Kidney (tissue), 14 donors: ENCODE data around the gene SPI1. TPM values are rescaled to one million over a fixed set of nuclear protein-coding genes. Genes with fewer than 3 reads are reported as not detected.

Experiments used
- DNase-seq, 5 donors: peaks; one replicate each; pipeline ENCODE4 v3.0.0-alpha.2; 2013 to 2020
- FAIRE-seq: peaks from 2 replicates; lab custom pipeline; 2012; peaks lifted over from hg19 to GRCh38; lab: Jason Lieb, UNC
- H3K27ac ChIP-seq, 2 donors: one replicate each; pipeline ENCODE4 v1.7.0; 2013; ENCODE audit warnings: low read depth in 2 of 2, low read length in 2 of 2, inconsistent platforms in 1 of 2
- H3K27me3 ChIP-seq: one replicate; pipeline ENCODE4 v1.7.1; 2013; ENCODE audit warnings: low read length, inconsistent platforms; ENCODE audit not compliant: control insufficient read depth, insufficient read depth
- H3K36me3 ChIP-seq, 3 donors: one replicate each; pipeline versions ENCODE4 v1.7.0 to v1.7.1; 2013; ENCODE audit warnings: low read length in 3 of 3, control low read depth in 1 of 3, inconsistent platforms in 1 of 3; ENCODE audit not compliant: insufficient read depth in 3 of 3, control insufficient read depth in 2 of 3
- H3K4me1 ChIP-seq, 3 donors: one replicate each; pipeline versions ENCODE4 v1.7.0 to v1.7.1; 2013; ENCODE audit warnings: low read length in 3 of 3, inconsistent platforms in 1 of 3, low read depth in 1 of 3; ENCODE audit not compliant: control insufficient read depth in 2 of 3, insufficient read depth in 2 of 3
- H3K4me3 ChIP-seq, 3 donors: one replicate each; pipeline versions ENCODE4 v1.7.0 to v1.8.1; 2013; ENCODE audit warnings: low read length in 3 of 3, control low read depth in 1 of 3, inconsistent platforms in 1 of 3
- H3K9ac ChIP-seq, 3 donors: one replicate each; pipeline versions ENCODE4 v1.7.0 to v1.7.1; 2013; ENCODE audit warnings: low read length in 3 of 3, control low read depth in 1 of 3, inconsistent platforms in 1 of 3
- H3K9me3 ChIP-seq, 3 donors: one replicate each; pipeline versions ENCODE4 v1.7.0 to v1.7.1; 2013; ENCODE audit warnings: low read length in 3 of 3, control low read depth in 1 of 3, inconsistent platforms in 1 of 3; ENCODE audit not compliant: control insufficient read depth in 2 of 3, insufficient read depth in 1 of 3
- intact Hi-C: fragments of 100-400 bp; cut with DNase I; formaldehyde crosslinking; loops from one replicate; pipeline ENCODE4 v1.11.1; 2022
- polyA plus RNA-seq: library from polyadenylated mRNA; stranded (reverse); fragments of 350-450 nt; fragmentation: Illumina TruSeq; extraction: RNeasy Lipid Tissue Mini Kit (QIAGEN cat#74804); gene quantifications from one replicate; pipeline ENCODE4 v1.2.3, GENCODE V29; 2014; ENCODE audit warnings: low read depth, low replicate concordance; ENCODE audit not compliant: insufficient read depth
- total RNA-seq: library from RNA; stranded (reverse); fragmentation: NEBNext Ultra II Directional; extraction: Animal tissue kit (Norgen Biotek cat#: 25700); gene quantifications from one replicate; pipeline ENCODE4 v1.2.1, GENCODE V29; 2021
- TF ChIP-seq, protein P1 (sequence below): IDR thresholded peaks from 3 replicates; pipeline ENCODE4 v1.5.1; 2012; ENCODE audit warnings: mild to moderate bottlenecking, moderate library complexity, borderline replicate concordance; ENCODE audit not compliant: insufficient read depth; ENCODE audit errors: extremely low read depth
- donor health status: control.
- donor health status: control.
- donor health status: control.
- donor health status: control.
- donor health status: control.
- donor health status: DM: yes; HTN: yes; CAD: no.
- donor health status: Normal renal cell carcinoma (clear cell type).

SPI1 gene
- total and polyA plus RNA-seq, 2 donors from 2014 or later, result 7.3 to 39.8 TPM

DNA sequence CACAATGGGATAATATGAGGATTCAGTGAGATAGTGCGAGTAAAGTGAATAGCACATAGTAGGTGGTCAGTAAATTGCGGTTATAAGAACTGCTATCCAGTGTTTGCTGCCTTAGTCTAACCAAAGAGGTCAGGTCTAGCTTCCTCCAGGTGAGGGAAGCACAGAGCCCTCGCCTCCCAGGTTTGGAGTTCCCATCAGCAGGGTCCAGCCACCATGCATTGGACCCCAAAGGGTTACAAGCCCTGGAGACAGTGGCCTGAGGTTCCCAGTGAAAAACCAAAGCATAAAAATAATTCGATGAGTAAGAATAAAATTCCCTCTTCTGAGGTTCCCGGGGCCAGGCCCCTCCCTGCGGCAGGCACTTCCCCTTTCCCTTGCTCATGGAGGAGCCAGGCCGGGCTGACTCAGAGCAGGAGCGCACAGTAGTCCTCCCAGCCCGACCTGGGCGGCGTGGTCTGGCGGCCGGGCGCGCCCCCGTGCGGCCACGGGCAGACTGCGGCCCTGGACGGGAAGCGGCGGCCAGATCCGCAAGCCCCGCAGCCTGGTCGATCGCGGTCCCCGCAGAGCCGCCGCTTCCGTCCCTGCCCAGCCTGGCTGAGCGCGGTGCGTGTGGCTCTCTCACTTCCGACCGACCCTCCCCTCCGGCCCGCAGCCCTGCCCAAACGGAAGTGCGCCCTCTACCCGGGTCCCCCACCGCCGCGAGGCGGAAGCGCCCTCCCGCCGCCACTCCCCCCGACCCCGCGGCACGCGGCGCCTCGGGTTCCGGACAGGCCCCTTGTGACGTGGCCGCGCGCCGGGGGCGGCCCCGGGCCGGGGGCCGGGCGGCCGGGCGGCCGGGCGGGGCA, 29.6 kb upstream of the SPI1 start, which contains the start of gene SLC39A13:
Gene SLC39A13 (plus strand): TSS at position 845 of the 845 bp plus-strand sequence. CDS start 1,505 bp downstream, outside the sequence.
- Histone ChIP-seq H3K36me3 (peaks cover 0 to 5% (median 0%) of the 10 kb centered on the region in 3 donors), H3K27me3 (no peaks in the 10 kb centered on the region), H3K9me3 (no peaks in the 10 kb centered on the region), H3K27ac (peak within 1 kb of the TSS; percentile 97 to 99), H3K9ac (peak within 1 kb of the TSS; percentile 95 to 99 (median 99)), H3K4me1 (peaks cover 5 to 22% (median 15%) of the 10 kb centered on the region in 3 donors), H3K4me3 (peak within 1 kb of the TSS; percentile 88 to 97 (median 94))
- no peak for FAIRE-seq
- peak; percentile 96 to 99 (median 97) for DNase-seq
- intact Hi-C loops, result no loop called here
- TF ChIP-seq, protein P1, sequence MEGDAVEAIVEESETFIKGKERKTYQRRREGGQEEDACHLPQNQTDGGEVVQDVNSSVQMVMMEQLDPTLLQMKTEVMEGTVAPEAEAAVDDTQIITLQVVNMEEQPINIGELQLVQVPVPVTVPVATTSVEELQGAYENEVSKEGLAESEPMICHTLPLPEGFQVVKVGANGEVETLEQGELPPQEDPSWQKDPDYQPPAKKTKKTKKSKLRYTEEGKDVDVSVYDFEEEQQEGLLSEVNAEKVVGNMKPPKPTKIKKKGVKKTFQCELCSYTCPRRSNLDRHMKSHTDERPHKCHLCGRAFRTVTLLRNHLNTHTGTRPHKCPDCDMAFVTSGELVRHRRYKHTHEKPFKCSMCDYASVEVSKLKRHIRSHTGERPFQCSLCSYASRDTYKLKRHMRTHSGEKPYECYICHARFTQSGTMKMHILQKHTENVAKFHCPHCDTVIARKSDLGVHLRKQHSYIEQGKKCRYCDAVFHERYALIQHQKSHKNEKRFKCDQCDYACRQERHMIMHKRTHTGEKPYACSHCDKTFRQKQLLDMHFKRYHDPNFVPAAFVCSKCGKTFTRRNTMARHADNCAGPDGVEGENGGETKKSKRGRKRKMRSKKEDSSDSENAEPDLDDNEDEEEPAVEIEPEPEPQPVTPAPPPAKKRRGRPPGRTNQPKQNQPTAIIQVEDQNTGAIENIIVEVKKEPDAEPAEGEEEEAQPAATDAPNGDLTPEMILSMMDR, result peak; percentile 73

DNA sequence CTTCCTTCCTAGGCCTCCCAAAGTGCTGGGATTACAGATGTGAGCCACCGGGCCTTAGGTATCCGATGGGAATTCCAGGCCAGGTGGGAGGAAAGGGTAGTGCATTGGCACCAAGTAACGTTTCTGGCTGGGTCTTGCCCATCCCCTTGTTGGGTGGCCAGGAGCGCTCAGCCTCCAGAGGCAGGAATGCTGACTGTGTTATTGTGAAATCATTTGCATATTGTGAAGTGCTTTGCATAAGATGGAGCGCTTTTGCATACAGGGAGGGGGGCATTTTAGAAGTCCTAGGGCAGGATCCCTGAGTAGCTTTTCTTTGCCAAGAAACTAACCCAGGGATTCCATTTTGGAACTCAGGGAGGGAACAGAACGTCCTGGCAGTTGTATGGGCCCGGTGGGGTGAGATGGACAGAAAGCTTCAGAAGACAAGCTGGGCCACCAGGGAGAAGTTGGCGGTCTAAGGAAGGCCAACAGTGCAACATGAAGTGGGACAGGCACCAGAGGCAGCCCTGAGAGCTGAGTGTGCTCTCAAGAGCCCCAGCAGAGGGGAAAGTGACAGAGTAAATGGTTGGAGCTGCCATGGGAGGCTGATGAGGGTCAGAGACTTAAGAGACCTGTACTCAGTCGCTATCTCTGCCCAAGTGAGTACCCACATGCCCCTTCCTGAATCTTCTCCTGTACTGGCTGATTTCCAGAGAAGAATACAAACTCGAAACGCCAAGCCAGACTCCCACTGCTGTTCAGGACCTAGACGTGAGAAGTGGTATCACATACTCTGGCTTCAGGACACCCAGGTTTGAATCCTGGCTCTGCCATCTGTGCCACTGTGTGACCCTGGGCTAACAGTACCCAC, 28.8 kb upstream of the SPI1 start:
- FAIRE-seq, result no peak
- H3K36me3 ChIP-seq, result peaks cover 0 to 5% (median 0%) of the 10 kb centered on the region in 3 donors
- H3K4me1 ChIP-seq, result peaks cover 5 to 22% (median 15%) of the 10 kb centered on the region in 3 donors
- TF ChIP-seq, protein P1, result no peak
- DNase-seq, result peak in 2 of 5 donors; percentile 51 to 67
- peak overlapping the region; percentile 86 to 99 (median 95) for H3K9ac ChIP-seq
- peak overlapping the region; percentile 89 to 99 for H3K27ac ChIP-seq
- peak overlapping the region; percentile 73 to 97 (median 88) for H3K4me3 ChIP-seq
- no peaks in the 10 kb centered on the region for H3K27me3 ChIP-seq
- intact Hi-C loops, result no loop called here
- H3K9me3 ChIP-seq, result no peaks in the 10 kb centered on the region

DNA sequence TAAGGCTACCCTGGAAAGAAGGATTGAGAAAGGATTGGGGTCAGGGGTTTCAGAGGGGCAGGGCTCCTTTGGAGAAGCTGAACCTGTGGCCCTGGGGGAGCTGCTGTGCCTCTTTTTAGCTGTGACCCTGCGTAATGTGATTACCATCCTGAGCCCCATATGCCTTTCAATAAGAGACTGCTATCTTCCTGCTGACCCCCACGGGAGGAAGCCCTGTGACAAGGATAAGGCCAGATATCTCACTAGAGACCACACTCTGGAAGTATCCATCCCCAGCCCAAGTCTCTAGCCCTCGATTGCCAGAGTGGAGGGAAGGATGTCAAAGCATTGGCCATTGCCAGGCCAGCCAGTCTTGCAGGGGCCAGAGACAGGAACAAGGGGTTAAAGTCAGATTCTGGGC, 25.2 kb upstream of the SPI1 start:
- Histone ChIP-seq H3K36me3 (no peaks in the 10 kb centered on the region), H3K27ac (no peak overlapping the region), H3K4me3 (no peak overlapping the region), H3K4me1 (peaks cover 5 to 16% (median 7%) of the 10 kb centered on the region in 3 donors), H3K9ac (no peak overlapping the region), H3K27me3 (no peaks in the 10 kb centered on the region), H3K9me3 (no peaks in the 10 kb centered on the region)
- FAIRE-seq (no peak), DNase-seq (no peak)
- TF ChIP-seq, protein P1, result no peak
- intact Hi-C loops, result no loop called here
